Keratinocyte (primary cell): Measurements from ENCODE around the gene APP. TPM values are rescaled to one million over a fixed set of nuclear protein-coding genes. Genes with fewer than 3 reads are reported as not detected.

Source experiments
- DNase-seq: peaks from one replicate; pipeline ENCODE4 v3.0.0-alpha.2; 2011; ENCODE audit warnings: low read depth, missing footprints, low spot score
- FAIRE-seq: peaks from 2 replicates; lab custom pipeline; 2011; peaks lifted over from hg19 to GRCh38; lab: Jason Lieb, UNC
- H2AFZ ChIP-seq: 2 replicates; pipeline ENCODE4 v1.6.0; 2012; ENCODE audit warnings: low read length, control low read depth, inconsistent platforms; ENCODE audit not compliant: control insufficient read depth
- H3K27ac ChIP-seq: 2 replicates; pipeline ENCODE4 v1.5.1; 2011; ENCODE audit warnings: low read length; ENCODE audit not compliant: control insufficient read depth, insufficient read depth
- H3K27me3 ChIP-seq: 3 replicates; pipeline ENCODE4 v1.6.0; 2011; ENCODE audit warnings: low read length; ENCODE audit not compliant: control insufficient read depth, insufficient read depth; ENCODE audit errors: extremely low read depth
- H3K36me3 ChIP-seq, 2 experiments: 2 replicates in 1 of 2; 3 replicates in 1 of 2; pipeline ENCODE4 v1.5.1; 2011; ENCODE audit warnings: low read length in 2 of 2, mild to moderate bottlenecking in 1 of 2; ENCODE audit not compliant: control insufficient read depth in 2 of 2, insufficient read depth in 2 of 2; ENCODE audit errors: extremely low read depth in 1 of 2
- H3K4me1 ChIP-seq: 3 replicates; pipeline ENCODE4 v1.5.1; 2011; ENCODE audit warnings: low read length; ENCODE audit not compliant: control insufficient read depth, insufficient read depth; ENCODE audit errors: extremely low read depth
- H3K4me2 ChIP-seq: 3 replicates; pipeline ENCODE4 v1.6.0; 2011; ENCODE audit warnings: low read depth, low read length; ENCODE audit not compliant: control insufficient read depth, insufficient read depth; ENCODE audit errors: extremely low read depth
- H3K4me3 ChIP-seq, 3 experiments: fragments of 200-600 bp in 1 of 3; sonication (generic) in 1 of 3; 2 replicates in 2 of 3; 3 replicates in 1 of 3; pipeline ENCODE4 v1.5.1; 2011 to 2016; ENCODE audit warnings: low read length in 3 of 3, mild to moderate bottlenecking in 3 of 3, control low read depth in 2 of 3, inconsistent platforms in 1 of 3, low read depth in 1 of 3, mixed read lengths in 1 of 3, mixed run types in 1 of 3, moderate library complexity in 1 of 3; ENCODE audit not compliant: control insufficient read depth in 2 of 3, insufficient read depth in 2 of 3; ENCODE audit errors: extremely low read depth in 1 of 3
- H3K79me2 ChIP-seq: 2 replicates; pipeline ENCODE4 v1.6.0; 2012; ENCODE audit warnings: low read length; ENCODE audit not compliant: control insufficient read depth, insufficient read depth
- H3K9ac ChIP-seq: 3 replicates; pipeline ENCODE4 v1.6.0; 2011; ENCODE audit warnings: low read length; ENCODE audit not compliant: control insufficient read depth, insufficient read depth; ENCODE audit errors: extremely low read depth
- H3K9me1 ChIP-seq: 3 replicates; pipeline ENCODE4 v1.6.0; 2011; ENCODE audit warnings: low read length; ENCODE audit not compliant: control insufficient read depth, insufficient read depth; ENCODE audit errors: extremely low read depth
- H3K9me3 ChIP-seq: 2 replicates; pipeline ENCODE4 v1.5.1; 2012; ENCODE audit warnings: low read depth, low read length; ENCODE audit not compliant: control insufficient read depth
- H4K20me1 ChIP-seq: 3 replicates; pipeline ENCODE4 v1.6.0; 2011; ENCODE audit warnings: low read length; ENCODE audit not compliant: control insufficient read depth, insufficient read depth; ENCODE audit errors: extremely low read depth
- EZH2 ChIP-seq: IDR thresholded peaks from one replicate; pipeline ENCODE4 v1.6.1; 2012; ENCODE audit warnings: inconsistent platforms, mild to moderate bottlenecking, low read length, moderate library complexity
- dilution Hi-C: fragments of 300-500 bp; cut with MboI; formaldehyde crosslinking; loops from one replicate; pipeline ENCODE4 v1.7.0; 2020; ENCODE audit warnings: low sequenced_read_pairs; ENCODE audit not compliant: extremely low pct_ligation_motif_present
- polyA plus RNA-seq, 5 experiments: library from polyadenylated mRNA; depleted of rRNA in 3 of 5; stranded (reverse) in 3 of 5; stranded (forward) in 1 of 5; unstranded in 1 of 5; fragments of >200 nt; gene quantifications; 1 replicate in 1 of 5; 2 replicates in 3 of 5; 3 replicates in 1 of 5; pipeline versions ENCODE4 v1.2.1 to v1.2.3, GENCODE V29; 2011 to 2012; ENCODE audit warnings: missing spikeins in 2 of 5, low read depth in 1 of 5, low replicate concordance in 1 of 5
- TF ChIP-seq, protein P1 (sequence below), 3 experiments: IDR thresholded peaks in 1 of 3; conservative IDR thresholded peaks in 1 of 3; optimal IDR thresholded peaks in 1 of 3; 2 replicates in 2 of 3; 3 replicates in 1 of 3; pipeline versions ENCODE3 to v1.5.1; 2011; ENCODE audit warnings: low read length in 3 of 3, mild to moderate bottlenecking in 3 of 3, moderate library complexity in 2 of 3, control low read depth in 1 of 3, inconsistent platforms in 1 of 3; ENCODE audit not compliant: insufficient read depth in 2 of 3; ENCODE audit errors: extremely low read depth in 1 of 3

APP gene
- polyA plus RNA-seq, 1 donor (not counting 4 experiments of a cell fraction or from before 2014, with no cell fraction given): 1,015 TPM

- Histone ChIP-seq H3K9me3 (no peaks in the 10 kb centered on the region), H3K36me3 (peaks cover 11 to 19% of the 10 kb centered on the region in 2 experiments), H3K4me1 (no peaks in the 10 kb centered on the region), H2AFZ (no peak overlapping the region), H3K27me3 (no peaks in the 10 kb centered on the region), H3K79me2 (no peaks in the 10 kb centered on the region), H3K4me2 (no peak overlapping the region), H4K20me1 (peaks cover 3% of the 10 kb centered on the region), H3K9me1 (no peaks in the 10 kb centered on the region), H3K27ac (no peak overlapping the region), H3K9ac (no peak overlapping the region), H3K4me3 (no peak overlapping the region)
- no peak for TF ChIP-seq EZH2
- TF ChIP-seq, protein P1, sequence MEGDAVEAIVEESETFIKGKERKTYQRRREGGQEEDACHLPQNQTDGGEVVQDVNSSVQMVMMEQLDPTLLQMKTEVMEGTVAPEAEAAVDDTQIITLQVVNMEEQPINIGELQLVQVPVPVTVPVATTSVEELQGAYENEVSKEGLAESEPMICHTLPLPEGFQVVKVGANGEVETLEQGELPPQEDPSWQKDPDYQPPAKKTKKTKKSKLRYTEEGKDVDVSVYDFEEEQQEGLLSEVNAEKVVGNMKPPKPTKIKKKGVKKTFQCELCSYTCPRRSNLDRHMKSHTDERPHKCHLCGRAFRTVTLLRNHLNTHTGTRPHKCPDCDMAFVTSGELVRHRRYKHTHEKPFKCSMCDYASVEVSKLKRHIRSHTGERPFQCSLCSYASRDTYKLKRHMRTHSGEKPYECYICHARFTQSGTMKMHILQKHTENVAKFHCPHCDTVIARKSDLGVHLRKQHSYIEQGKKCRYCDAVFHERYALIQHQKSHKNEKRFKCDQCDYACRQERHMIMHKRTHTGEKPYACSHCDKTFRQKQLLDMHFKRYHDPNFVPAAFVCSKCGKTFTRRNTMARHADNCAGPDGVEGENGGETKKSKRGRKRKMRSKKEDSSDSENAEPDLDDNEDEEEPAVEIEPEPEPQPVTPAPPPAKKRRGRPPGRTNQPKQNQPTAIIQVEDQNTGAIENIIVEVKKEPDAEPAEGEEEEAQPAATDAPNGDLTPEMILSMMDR (optimal IDR thresholded peaks at IDR 0.05 in 1 of 3, IDR thresholded peaks at IDR 0.05 in 1 of 3, conservative IDR thresholded peaks at IDR 0.05 in 1 of 3; ENCODE audit: extremely low read depth in 1 of 3, insufficient read depth in 2 of 3, low read length in 3 of 3): no peak
- dilution Hi-C loops: no loop called here
- DNase-seq (no peak), FAIRE-seq (no peak)
Observed at GRCh38 chr21:25879203-25879602, 291.4 kb downstream of the APP start.

GRCh38 chr21:25878344-25878743 is 292.2 kb downstream of the APP start:
- no peak overlapping the region for H2AFZ ChIP-seq
- FAIRE-seq (no peak), DNase-seq (no peak)
- no peak overlapping the region for H3K4me2 ChIP-seq
- H3K27ac ChIP-seq: no peak overlapping the region
- H3K36me3 ChIP-seq: peaks cover 11 to 18% of the 10 kb centered on the region in 2 experiments
- no peaks in the 10 kb centered on the region for H3K79me2 ChIP-seq
- no peaks in the 10 kb centered on the region for H3K27me3 ChIP-seq
- H3K9me3 ChIP-seq: no peaks in the 10 kb centered on the region
- no peaks in the 10 kb centered on the region for H3K9me1 ChIP-seq
- peaks cover 3% of the 10 kb centered on the region for H4K20me1 ChIP-seq
- no peaks in the 10 kb centered on the region for H3K4me1 ChIP-seq
- TF ChIP-seq, protein P1 (optimal IDR thresholded peaks at IDR 0.05 in 1 of 3, IDR thresholded peaks at IDR 0.05 in 1 of 3, conservative IDR thresholded peaks at IDR 0.05 in 1 of 3; ENCODE audit: extremely low read depth in 1 of 3, insufficient read depth in 2 of 3, low read length in 3 of 3): no peak
- no peak for TF ChIP-seq EZH2
- no peak overlapping the region for H3K4me3 ChIP-seq
- dilution Hi-C loops: no loop called here
- H3K9ac ChIP-seq: no peak overlapping the region
